Activated T-cell treated with anti-CD3 and anti-CD28 coated beads, Interleukin-2, amount 50 U/mL, for 4 hours (primary cell): ENCODE data around the gene CAMK1D. TPM values are rescaled to one million over a fixed set of nuclear protein-coding genes. Genes with fewer than 3 reads are reported as not detected.
A peak's percentile ranks its signal among the peaks of the same experiment; 100 is the strongest.
"Not testable (repeated sequence)": the region's sequence is repeated elsewhere in the genome, so short reads cannot be mapped to it uniquely, and the experiment has no call there.

Experiments
- ATAC-seq, 2 donors: fragments of 200-7000 bp; cut with Tn5 transposase; one replicate each; pipeline ENCODE4 v1.10.0; 2021
- DNase-seq: peaks from one replicate; pipeline ENCODE4 v3.0.0-alpha.2; 2020
- H3K27me3 Mint-ChIP-seq: one replicate; pipeline ENCODE4 v1.8.0; 2021; ENCODE audit warnings: low read depth, mixed read lengths
- H3K36me3 Mint-ChIP-seq: one replicate; pipeline ENCODE4 v1.8.0; 2022; ENCODE audit warnings: mixed read lengths; ENCODE audit not compliant: insufficient read depth
- H3K4me1 Mint-ChIP-seq: one replicate; pipeline ENCODE4 v1.8.0; 2021; ENCODE audit warnings: low read depth, mixed read lengths
- H3K4me3 Mint-ChIP-seq: one replicate; pipeline ENCODE4 v1.8.0; 2021; ENCODE audit warnings: mild to moderate bottlenecking, moderate library complexity, mixed read lengths
- H3K9me3 Mint-ChIP-seq: one replicate; pipeline ENCODE4 v1.8.0; 2021; ENCODE audit warnings: mixed read lengths
- total RNA-seq, 3 donors: library from RNA; stranded (reverse); gene quantifications; one replicate each; pipeline ENCODE4 v1.2.1, GENCODE V29; 2021

CAMK1D gene
- total RNA-seq, 3 donors from 2014 or later = 6.3 to 7.8 (median 6.7) TPM

- Mint-ChIP-seq H3K4me1 (peaks cover 46% of the 10 kb centered on the region), H3K4me3 (peak overlapping the region; percentile 90), H3K9me3 (no peaks in the 10 kb centered on the region), H3K36me3 (no peaks in the 10 kb centered on the region), H3K27me3 (no peaks in the 10 kb centered on the region)
- ATAC-seq (peak; percentile 46 to 56), DNase-seq (peak; percentile 30)
Observed at GRCh38 chr10:12350167-12350872, 973 bp downstream of the CAMK1D start.

GRCh38 chr10:12350925-12351324, 1.6 kb downstream of the CAMK1D start:
- DNase-seq (no peak), ATAC-seq (no peak)
- Mint-ChIP-seq H3K4me1 (peaks cover 47% of the 10 kb centered on the region), H3K4me3 (peak overlapping the region; percentile 90), H3K9me3 (no peaks in the 10 kb centered on the region), H3K36me3 (no peaks in the 10 kb centered on the region), H3K27me3 (no peaks in the 10 kb centered on the region)

GRCh38 chr10:12351447-12351846, 2.1 kb downstream of the CAMK1D start:
- peak overlapping the region; percentile 90 for H3K4me3 Mint-ChIP-seq
- DNase-seq (no peak), ATAC-seq (no peak)
- no peaks in the 10 kb centered on the region for H3K27me3 Mint-ChIP-seq
- H3K9me3 Mint-ChIP-seq = no peaks in the 10 kb centered on the region
- peaks cover 50% of the 10 kb centered on the region for H3K4me1 Mint-ChIP-seq
- no peaks in the 10 kb centered on the region for H3K36me3 Mint-ChIP-seq

- Mint-ChIP-seq H3K4me1 (peaks cover 53% of the 10 kb centered on the region), H3K36me3 (no peaks in the 10 kb centered on the region)
- ATAC-seq = no peak
Observed at GRCh38 chr10:12351889-12352288, 2.5 kb downstream of the CAMK1D start.

GRCh38 chr10:12353399-12354242, 4.3 kb downstream of the CAMK1D start:
- ATAC-seq = no peak

More at GRCh38 chr10:12351889-12352288, 2.5 kb downstream of the CAMK1D start:
- H3K9me3 Mint-ChIP-seq = no peaks in the 10 kb centered on the region
- H3K4me3 Mint-ChIP-seq = no peak overlapping the region
- no peaks in the 10 kb centered on the region for H3K27me3 Mint-ChIP-seq
- DNase-seq = no peak

GRCh38 chr10:12354696-12355095, 5.3 kb downstream of the CAMK1D start:
- not testable (repeated sequence) for ATAC-seq, H3K27me3 Mint-ChIP-seq, DNase-seq, H3K4me3 Mint-ChIP-seq, H3K36me3 Mint-ChIP-seq, H3K9me3 Mint-ChIP-seq
- peaks cover 67% of the 10 kb centered on the region for H3K4me1 Mint-ChIP-seq

More at GRCh38 chr10:12353399-12354242, 4.3 kb downstream of the CAMK1D start:
- Mint-ChIP-seq H3K9me3 (no peaks in the 10 kb centered on the region), H3K4me3 (no peak overlapping the region), H3K27me3 (no peaks in the 10 kb centered on the region), H3K4me1 (peaks cover 56% of the 10 kb centered on the region), H3K36me3 (no peaks in the 10 kb centered on the region)
- DNase-seq = no peak

- Mint-ChIP-seq H3K36me3 (no peaks in the 10 kb centered on the region), H3K9me3 (no peaks in the 10 kb centered on the region), H3K4me1 (peaks cover 64% of the 10 kb centered on the region), H3K4me3 (no peak overlapping the region), H3K27me3 (no peaks in the 10 kb centered on the region)
- DNase-seq (no peak), ATAC-seq (no peak)
Observed at GRCh38 chr10:12355384-12355783, 6.0 kb downstream of the CAMK1D start.

GRCh38 chr10:12357525-12358151, 8.3 kb downstream of the CAMK1D start:
- Mint-ChIP-seq H3K27me3 (no peaks in the 10 kb centered on the region), H3K4me3 (no peak overlapping the region), H3K36me3 (no peaks in the 10 kb centered on the region), H3K4me1 (peaks cover 55% of the 10 kb centered on the region), H3K9me3 (no peaks in the 10 kb centered on the region)
- DNase-seq = no peak
- no peak for ATAC-seq

GRCh38 chr10:12358863-12359564, 9.7 kb downstream of the CAMK1D start:
- Mint-ChIP-seq H3K4me1 (peaks cover 43% of the 10 kb centered on the region), H3K4me3 (no peak overlapping the region), H3K36me3 (no peaks in the 10 kb centered on the region), H3K9me3 (no peaks in the 10 kb centered on the region), H3K27me3 (no peaks in the 10 kb centered on the region)
- ATAC-seq (peak; percentile 70 to 79), DNase-seq (no peak)

- ATAC-seq = no peak
Observed at GRCh38 chr10:12360461-12360860, 11.1 kb downstream of the CAMK1D start.

GRCh38 chr10:12361115-12361514, 11.8 kb downstream of the CAMK1D start:
- not testable (repeated sequence) for H3K36me3 Mint-ChIP-seq, DNase-seq, H3K4me3 Mint-ChIP-seq, H3K27me3 Mint-ChIP-seq, ATAC-seq, H3K9me3 Mint-ChIP-seq
- H3K4me1 Mint-ChIP-seq = peaks cover 48% of the 10 kb centered on the region

More at GRCh38 chr10:12360461-12360860, 11.1 kb downstream of the CAMK1D start:
- Mint-ChIP-seq H3K27me3 (no peaks in the 10 kb centered on the region), H3K36me3 (no peaks in the 10 kb centered on the region), H3K4me3 (no peak overlapping the region), H3K9me3 (no peaks in the 10 kb centered on the region), H3K4me1 (peaks cover 45% of the 10 kb centered on the region)
- no peak for DNase-seq

- H3K4me1 Mint-ChIP-seq = peaks cover 28% of the 10 kb centered on the region
- ATAC-seq (no peak), DNase-seq (no peak)
- no peaks in the 10 kb centered on the region for H3K27me3 Mint-ChIP-seq
- no peak overlapping the region for H3K4me3 Mint-ChIP-seq
- H3K9me3 Mint-ChIP-seq = no peaks in the 10 kb centered on the region
- H3K36me3 Mint-ChIP-seq = no peaks in the 10 kb centered on the region
Observed at GRCh38 chr10:12364559-12364958, 15.2 kb downstream of the CAMK1D start.

- H3K4me1 Mint-ChIP-seq = peaks cover 20% of the 10 kb centered on the region
Observed at GRCh38 chr10:12367272-12367671, 17.9 kb downstream of the CAMK1D start.

GRCh38 chr10:12369982-12370381, 20.6 kb downstream of the CAMK1D start:
- Mint-ChIP-seq H3K36me3 (peaks cover 3% of the 10 kb centered on the region), H3K4me1 (peaks cover 17% of the 10 kb centered on the region), H3K27me3 (no peaks in the 10 kb centered on the region), H3K4me3 (no peak overlapping the region), H3K9me3 (no peaks in the 10 kb centered on the region)
- DNase-seq (no peak), ATAC-seq (no peak)

More at GRCh38 chr10:12367272-12367671, 17.9 kb downstream of the CAMK1D start:
- H3K27me3 Mint-ChIP-seq = no peaks in the 10 kb centered on the region
- no peak overlapping the region for H3K4me3 Mint-ChIP-seq
- no peak for DNase-seq
- H3K36me3 Mint-ChIP-seq = peaks cover 3% of the 10 kb centered on the region
- ATAC-seq = no peak
- H3K9me3 Mint-ChIP-seq = no peaks in the 10 kb centered on the region
